SK-N-SH treated with all-trans-retinoic acid at 6 μM for 48 hours (cell line): ENCODE measurements around the gene KASH5.

ENCODE experiments used
- CSDC2 ChIP-seq: fragments of 250-450 bp; sonication (Bioruptor Pico); IDR thresholded peaks from 2 replicates; pipeline ENCODE4 v1.5.0; 2020; ENCODE audit warnings: mild to moderate bottlenecking, moderate library complexity
- ISL1 ChIP-seq: fragments of 250-450 bp; sonication (Bioruptor Pico); IDR thresholded peaks from 2 replicates; pipeline ENCODE4 v2.1.2; 2022; ENCODE audit warnings: mild to moderate bottlenecking, moderate library complexity
- PATZ1 ChIP-seq: fragments of 250-450 bp; sonication (Bioruptor Pico); IDR thresholded peaks from 2 replicates; pipeline ENCODE4 v1.8.0; 2020; ENCODE audit warnings: mild to moderate bottlenecking, moderate library complexity, borderline replicate concordance
- PPARA ChIP-seq: fragments of 250-450 bp; sonication (Bioruptor Pico); IDR thresholded peaks from 2 replicates; pipeline ENCODE4 v1.5.0; 2020; ENCODE audit warnings: mild to moderate bottlenecking, borderline replicate concordance
- RARB ChIP-seq: fragments of 250-450 bp; sonication (Bioruptor Pico); IDR thresholded peaks from 2 replicates; pipeline ENCODE4 v1.8.0; 2021; ENCODE audit warnings: mild to moderate bottlenecking, moderate library complexity
- ZC3H10 ChIP-seq: fragments of 250-450 bp; sonication (Bioruptor Pico); IDR thresholded peaks from 2 replicates; pipeline ENCODE4 v1.5.1; 2021; ENCODE audit warnings: mild to moderate bottlenecking, moderate library complexity
- ZFP3 ChIP-seq: fragments of 250-450 bp; sonication (Bioruptor Pico); IDR thresholded peaks from 2 replicates; pipeline ENCODE4 v1.5.0; 2020; ENCODE audit warnings: mild to moderate bottlenecking, moderate library complexity
- ZNF565 ChIP-seq: fragments of 450-650 bp; formaldehyde crosslinking; conservative IDR thresholded peaks from 2 replicates; pipeline ENCODE4 v1.5.0; 2020; ENCODE audit warnings: low read depth, mild to moderate bottlenecking, moderate library complexity
- ZNF70 ChIP-seq: fragments of 450-650 bp; formaldehyde crosslinking; IDR thresholded peaks from 2 replicates; pipeline ENCODE4 v1.5.0; 2020; ENCODE audit warnings: mild to moderate bottlenecking, moderate library complexity

- TF ChIP-seq ZNF565 (CRISPR knock-in tag) (no peak), RARB (no peak), PPARA (no peak), ZC3H10 (CRISPR knock-in tag) (no peak), CSDC2 (CRISPR knock-in tag) (no peak), ISL1 (no peak), ZFP3 (CRISPR knock-in tag) (no peak), PATZ1 (CRISPR knock-in tag) (no peak), ZNF70 (CRISPR knock-in tag) (no peak)
These were observed 10.1 kb downstream of the KASH5 start for GRCh38 chr19:49398001-49398615.
